HepG2 (cell line): ENCODE measurements around the gene COX14. TPM values are rescaled to one million over a fixed set of nuclear protein-coding genes. Genes with fewer than 3 reads are reported as not detected.

ENCODE experiments used
- DNMT3B ChIP-seq: conservative IDR thresholded peaks from 2 replicates; pipeline ENCODE4 v1.6.1; 2016; ENCODE audit warnings: missing biosample characterization, control low read depth
- EZH2 ChIP-seq: conservative IDR thresholded peaks from 2 replicates; pipeline ENCODE4 v1.6.1; 2012; ENCODE audit warnings: mild to moderate bottlenecking, low read depth, low read length, moderate library complexity
- GRHL1 ChIP-seq: sonication (generic); formaldehyde crosslinking; conservative IDR thresholded peaks from 2 replicates; pipeline ENCODE4 v1.8.0; 2022; ENCODE audit warnings: missing genetic modification reagents
- HDAC1 ChIP-seq: sonication (generic); formaldehyde crosslinking; IDR thresholded peaks from 2 replicates; pipeline ENCODE4 v1.5.1; 2020; ENCODE audit warnings: mild to moderate bottlenecking, missing genetic modification reagents
- HIVEP1 ChIP-seq: sonication (generic); formaldehyde crosslinking; IDR thresholded peaks from 2 replicates; pipeline ENCODE4 v1.4.0; 2020; ENCODE audit warnings: mild to moderate bottlenecking, missing genetic modification reagents
- KLF15 ChIP-seq: sonication (generic); formaldehyde crosslinking; IDR thresholded peaks from 2 replicates; pipeline ENCODE4 v1.8.1; 2023; ENCODE audit warnings: borderline replicate concordance, mild to moderate bottlenecking, inconsistent platforms, missing genetic modification reagents, mixed read lengths
- NFAT5 ChIP-seq: sonication (generic); formaldehyde crosslinking; IDR thresholded peaks from 2 replicates; pipeline ENCODE4 v1.4.0; 2020; ENCODE audit warnings: missing genetic modification reagents
- PREB ChIP-seq: sonication (generic); formaldehyde crosslinking; IDR thresholded peaks from 2 replicates; pipeline ENCODE4 v1.4.0; 2020; ENCODE audit warnings: missing genetic modification reagents
- RXRA ChIP-seq: sonication (generic); formaldehyde crosslinking; IDR thresholded peaks from 2 replicates; pipeline ENCODE4 v1.5.1; 2020; ENCODE audit warnings: missing genetic modification reagents
- SP2 ChIP-seq: sonication (generic); formaldehyde crosslinking; IDR thresholded peaks from 2 replicates; pipeline ENCODE4 v1.5.1; 2020; ENCODE audit warnings: mild to moderate bottlenecking, missing genetic modification reagents
- TBX3 ChIP-seq: fragments of 450-650 bp; IDR thresholded peaks from 2 replicates; pipeline ENCODE4 v1.6.1; 2017; ENCODE audit warnings: antibody characterized with exemption, mild to moderate bottlenecking, inconsistent platforms, borderline replicate concordance
- TSC22D2 ChIP-seq: sonication (generic); formaldehyde crosslinking; IDR thresholded peaks from 2 replicates; pipeline ENCODE4 v1.5.1; 2020; ENCODE audit warnings: missing genetic modification reagents, mild to moderate bottlenecking, borderline replicate concordance
- ZFP36 ChIP-seq: fragments of 150-350 bp; IDR thresholded peaks from 2 replicates; pipeline ENCODE4 v1.6.1; 2018; ENCODE audit warnings: borderline replicate concordance, low read length, low read depth; ENCODE audit not compliant: partially characterized antibody
- ZFP82 ChIP-seq: sonication (generic); formaldehyde crosslinking; IDR thresholded peaks from 2 replicates; pipeline ENCODE4 v1.5.1; 2020; ENCODE audit warnings: mild to moderate bottlenecking, missing genetic modification reagents, borderline replicate concordance
- ZIK1 ChIP-seq: sonication (generic); formaldehyde crosslinking; IDR thresholded peaks from 2 replicates; pipeline ENCODE4 v1.5.0; 2020; ENCODE audit warnings: mild to moderate bottlenecking, low read depth, missing genetic modification reagents, borderline replicate concordance
- ZNF274 ChIP-seq: sonication (generic); formaldehyde crosslinking; IDR thresholded peaks from 2 replicates; pipeline ENCODE4 v1.5.1; 2020; ENCODE audit warnings: mild to moderate bottlenecking, missing genetic modification reagents
- ZNF280B ChIP-seq: sonication (generic); formaldehyde crosslinking; IDR thresholded peaks from 2 replicates; pipeline ENCODE4 v1.5.0; 2020; ENCODE audit warnings: missing genetic modification reagents, mild to moderate bottlenecking, borderline replicate concordance
- ZNF383 ChIP-seq: sonication (generic); formaldehyde crosslinking; IDR thresholded peaks from 2 replicates; pipeline ENCODE4 v1.4.0; 2020; ENCODE audit warnings: missing genetic modification reagents, mild to moderate bottlenecking, borderline replicate concordance
- ZNF543 ChIP-seq: sonication (generic); formaldehyde crosslinking; IDR thresholded peaks from 2 replicates; pipeline ENCODE4 v1.4.0; 2020; ENCODE audit warnings: mild to moderate bottlenecking, missing genetic modification reagents
- polyA plus RNA-seq, 8 experiments: library from polyadenylated mRNA; depleted of rRNA in 3 of 8; stranded (reverse) in 7 of 8; unstranded in 1 of 8; fragments of >200 nt; fragmentation: Illumina TruSeq in 4 of 8; extraction: Trizol in 4 of 8; gene quantifications; 2 replicates each; pipeline versions ENCODE4 v1.2.1 to v1.2.3, GENCODE V29; 2011 to 2016; ENCODE audit warnings: low read depth in 4 of 8, missing spikeins in 1 of 8, mixed read lengths in 1 of 8; ENCODE audit not compliant: insufficient read depth in 1 of 8
- total RNA-seq, 5 experiments: library from RNA; depleted of rRNA; stranded (reverse); fragments of >200 nt; fragmentation: Illumina TruSeq; extraction: Trizol; gene quantifications; 2 replicates each; pipeline ENCODE4 v1.2.3, GENCODE V29; 2016; ENCODE audit warnings: low read depth in 1 of 5

Gene COX14
- total and polyA plus RNA-seq, 2 of the 13 experiments (the other 11 are each of a cell fraction or from before 2014, with no cell fraction given), result 53.0 to 71.6 TPM

- TF ChIP-seq ZNF280B (CRISPR knock-in tag), result no peak; the same call in 1 of the 2 replicates
- 0 out of 2 replicates have a peak, but pooled peaks have one; percentile 30 for TF ChIP-seq ZNF383 (CRISPR knock-in tag)
- TF ChIP-seq ZIK1 (CRISPR knock-in tag), result no peak
- no peak for TF ChIP-seq ZFP82 (CRISPR knock-in tag)
- 0 out of 2 replicates have a peak, but pooled peaks have one; percentile 33 for TF ChIP-seq HIVEP1 (CRISPR knock-in tag)
- no peak for TF ChIP-seq EZH2
- TF ChIP-seq TSC22D2 (CRISPR knock-in tag), result peak; percentile 82; the same call in 1 of the 2 replicates
- TF ChIP-seq RXRA (CRISPR knock-in tag), result peak; percentile 60; the same call in 1 of the 2 replicates
- no peak for TF ChIP-seq SP2 (CRISPR knock-in tag)
- no peak for TF ChIP-seq PREB (CRISPR knock-in tag)
- peak; percentile 33; the same call in 1 of the 2 replicates for TF ChIP-seq HDAC1 (CRISPR knock-in tag)
- TF ChIP-seq ZNF543, result no peak
- TF ChIP-seq NFAT5 (CRISPR knock-in tag), result no peak
- TF ChIP-seq ZNF274 (CRISPR knock-in tag), result no peak
- TF ChIP-seq DNMT3B (CRISPR knock-in tag), result no peak
- TF ChIP-seq ZFP36, result no peak
- no peak for TF ChIP-seq GRHL1
- TF ChIP-seq TBX3, result no peak
- TF ChIP-seq KLF15 (CRISPR knock-in tag), result no peak
Measured at GRCh38 chr12:50074936-50075807, 36.9 kb upstream of the COX14 start (continued).
